Stimulated activated CD4-positive, alpha-beta T cell treated with anti-CD3 and anti-CD28 coated beads, TNF-alpha, amount 100 ng/mL, for 48 hours (primary cell): ENCODE data around the gene CMKLR1.

Experiments used
- DNase-seq, 3 donors: peaks; one replicate each; pipeline ENCODE4 v3.0.0-alpha.2; 2020; ENCODE audit warnings: low read depth in 3 of 3

CMKLR1 gene

DNA sequence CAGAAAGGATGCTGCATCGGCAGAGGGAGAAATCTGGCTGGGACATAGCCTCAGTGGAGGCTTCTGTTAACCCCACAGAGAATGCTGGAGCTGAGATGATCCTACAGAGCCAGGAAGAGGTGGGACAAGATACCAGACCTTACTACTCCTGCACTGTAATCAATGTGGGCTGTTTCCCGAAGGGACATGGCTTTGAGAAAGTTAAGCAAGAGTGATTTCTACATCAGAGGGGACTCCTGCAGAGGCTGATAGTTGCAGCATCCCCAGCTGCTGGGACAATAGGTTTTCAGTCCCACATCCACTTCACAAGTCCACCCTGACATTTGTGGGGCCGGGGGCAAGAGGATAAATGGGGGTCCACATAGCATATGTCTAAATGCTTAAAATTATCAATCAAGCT is 22.5 kb upstream of the CMKLR1 start:
- no peak for DNase-seq

DNA sequence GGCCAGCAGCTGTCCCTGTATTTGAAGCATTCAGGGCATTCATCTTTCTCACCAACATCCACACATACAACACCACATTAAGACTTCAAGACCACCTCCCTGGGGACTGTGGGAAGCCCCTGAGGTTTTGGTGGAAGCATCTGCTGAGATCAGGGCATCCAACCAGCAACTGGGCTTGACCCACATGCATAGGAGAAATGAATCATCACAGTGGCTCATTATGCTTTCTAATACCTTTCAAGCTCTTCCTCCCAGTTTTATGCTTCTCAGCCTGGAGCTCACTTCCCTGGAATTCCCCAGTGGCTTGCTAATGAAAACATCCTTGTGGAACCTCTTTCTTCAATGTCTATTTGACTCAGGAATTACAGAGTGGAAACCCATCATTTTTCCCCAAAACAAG is 21.4 kb upstream of the CMKLR1 start:
- no peak for DNase-seq

DNA sequence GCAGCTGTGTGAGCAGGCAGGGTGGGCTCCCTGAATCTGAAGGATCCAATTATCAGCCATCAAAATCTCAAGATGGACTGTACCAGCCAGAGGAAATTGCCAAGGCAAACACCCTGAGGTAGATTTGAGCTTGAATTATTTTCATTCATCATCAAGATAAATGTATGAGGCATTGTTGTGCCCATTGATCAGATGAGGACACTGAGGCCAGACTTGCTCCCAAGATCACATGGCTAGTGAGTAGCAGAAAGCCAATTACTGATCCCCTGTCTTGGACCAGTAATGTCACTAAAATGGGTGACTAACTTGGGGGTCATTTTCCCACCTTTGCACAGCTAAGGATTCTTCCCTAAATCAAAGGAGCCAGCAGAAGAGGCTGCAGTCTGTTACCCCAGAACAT is 20.9 kb upstream of the CMKLR1 start:
- no peak for DNase-seq

DNA sequence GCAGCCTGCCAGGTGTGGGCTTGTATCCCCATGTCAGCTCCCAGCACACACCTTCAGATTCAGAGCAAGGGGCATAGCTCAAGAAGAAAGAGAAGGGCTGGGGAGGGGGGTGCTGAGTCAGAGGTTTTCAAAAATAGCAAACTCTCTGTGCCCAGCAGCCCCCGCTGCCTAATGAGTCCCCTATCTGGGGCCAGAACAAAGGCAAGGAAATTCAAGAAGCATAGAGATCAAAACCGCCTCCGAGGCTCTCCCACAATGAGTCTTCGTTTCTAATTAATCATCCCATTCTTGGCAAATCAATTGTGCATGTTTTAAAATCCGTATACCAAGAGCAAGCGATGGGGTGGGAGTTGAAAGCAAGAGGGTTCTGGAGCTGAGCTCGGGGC is 19.5 kb upstream of the CMKLR1 start:
- no peak for DNase-seq

DNA sequence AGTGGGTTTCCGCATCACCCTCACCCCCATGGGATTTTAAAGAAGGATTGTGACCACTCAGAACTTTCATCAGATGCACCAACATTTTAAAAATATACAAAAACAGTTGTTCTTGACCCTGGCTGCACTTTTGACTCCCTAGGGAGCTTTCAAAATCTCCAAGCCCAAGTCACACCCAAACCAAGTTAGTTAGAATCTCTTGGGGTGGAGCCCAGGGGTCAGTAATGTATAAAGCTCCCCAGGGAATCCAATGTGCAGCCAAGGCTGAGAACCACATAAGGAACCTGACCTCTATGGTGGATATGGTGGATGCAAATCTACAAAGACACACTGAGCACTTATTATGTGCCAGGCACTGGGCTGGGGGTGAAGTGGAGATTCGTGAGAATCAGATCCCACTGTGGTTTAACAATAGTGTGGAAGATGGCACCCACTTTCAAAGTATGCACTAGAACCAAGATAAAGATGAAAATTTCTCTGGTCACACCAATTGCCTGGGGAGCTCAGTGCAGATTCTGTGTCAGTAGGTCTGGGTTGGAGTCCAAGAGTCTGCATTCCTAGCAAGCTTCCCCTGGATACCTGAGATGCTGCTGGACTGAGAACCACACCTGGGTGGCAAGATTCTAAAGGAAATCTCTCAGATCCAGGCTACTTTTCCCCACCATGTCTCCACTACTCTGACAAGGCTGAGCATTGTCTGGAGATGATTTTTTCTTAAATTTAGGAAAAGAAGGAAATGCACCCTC is 18.9 kb upstream of the CMKLR1 start:
- no peak for DNase-seq

DNA sequence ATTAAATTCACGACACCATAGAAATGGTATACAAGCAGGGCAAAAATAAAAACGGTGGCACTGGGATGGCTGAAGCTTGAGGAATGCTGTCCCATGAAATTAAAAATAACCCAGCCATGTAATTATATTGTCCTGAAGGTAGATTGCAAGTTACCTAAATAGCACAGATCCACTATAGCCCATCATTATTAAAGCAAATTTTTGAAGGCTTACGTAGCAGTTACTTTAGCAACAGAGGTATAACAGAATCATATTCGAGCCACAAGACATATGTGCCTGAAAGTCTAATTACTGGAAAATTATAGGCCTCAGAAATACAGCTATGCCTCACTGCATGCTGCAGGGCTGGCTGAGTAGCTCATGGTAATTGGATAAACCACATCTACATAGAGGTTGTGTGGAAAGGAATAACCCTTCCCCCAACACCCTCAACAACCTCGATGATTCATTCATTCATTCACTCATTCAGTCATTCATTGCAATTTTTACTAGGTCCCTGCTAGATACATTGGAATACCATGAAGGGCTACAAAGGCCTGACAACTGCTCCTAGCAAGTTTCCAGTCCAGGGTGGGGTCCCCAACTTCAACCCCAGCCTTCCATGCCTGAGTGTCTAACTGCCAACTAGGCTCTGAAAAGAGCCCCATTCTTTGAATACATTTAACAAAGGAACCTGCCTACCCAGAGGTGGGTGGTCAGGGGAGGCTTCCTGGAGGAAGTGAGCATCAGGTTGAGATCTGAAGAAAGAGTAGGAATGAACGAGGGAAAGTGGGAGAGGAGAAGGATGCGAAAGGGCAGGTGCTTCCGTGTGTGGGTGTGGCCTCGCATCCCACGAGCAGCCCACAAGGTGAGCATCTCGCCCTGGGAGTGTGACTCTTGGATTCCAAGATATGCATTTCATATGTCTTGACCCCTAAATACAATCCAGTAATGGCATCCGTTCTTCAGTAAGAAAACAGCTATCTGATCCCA is 18.0 kb upstream of the CMKLR1 start:
- DNase-seq = no peak

DNA sequence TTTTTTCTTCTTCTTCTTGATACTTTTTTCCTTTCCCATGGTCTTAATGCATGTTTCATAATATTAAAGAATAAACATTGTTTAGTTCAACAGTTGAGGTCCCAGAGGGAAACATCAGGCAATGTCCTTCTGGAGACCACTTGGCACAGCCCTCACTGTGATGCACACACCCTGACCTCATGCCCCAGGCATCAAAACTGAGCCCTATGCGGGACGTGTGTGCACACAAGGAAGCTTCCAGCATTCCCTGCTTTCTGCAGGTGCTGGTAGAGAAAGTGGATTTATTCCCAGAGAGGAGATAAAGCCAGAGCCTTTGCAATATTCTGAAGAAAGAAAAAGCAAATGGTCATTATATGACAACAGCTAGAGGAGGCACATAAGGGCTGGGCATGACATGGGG is 16.0 kb upstream of the CMKLR1 start:
- no peak for DNase-seq

DNA sequence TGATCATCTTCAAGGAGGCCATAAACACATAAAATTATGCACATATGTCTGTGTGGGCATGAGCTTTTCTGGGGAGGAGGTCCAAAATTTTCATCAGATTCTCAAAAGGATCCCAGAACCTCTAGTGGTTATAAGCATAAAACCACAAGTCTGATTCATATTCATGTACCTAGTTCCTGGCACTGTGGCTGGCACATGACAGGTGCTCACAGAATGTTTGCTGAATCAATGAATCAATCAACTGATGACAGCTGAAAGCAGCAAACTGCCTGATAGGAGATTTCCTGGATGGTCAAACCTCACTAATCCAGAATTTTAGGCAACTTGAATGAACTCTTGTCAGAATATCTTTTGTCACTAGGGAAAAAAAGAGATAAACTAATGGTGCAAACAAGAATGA is 13.5 kb upstream of the CMKLR1 start:
- DNase-seq = no peak

DNA sequence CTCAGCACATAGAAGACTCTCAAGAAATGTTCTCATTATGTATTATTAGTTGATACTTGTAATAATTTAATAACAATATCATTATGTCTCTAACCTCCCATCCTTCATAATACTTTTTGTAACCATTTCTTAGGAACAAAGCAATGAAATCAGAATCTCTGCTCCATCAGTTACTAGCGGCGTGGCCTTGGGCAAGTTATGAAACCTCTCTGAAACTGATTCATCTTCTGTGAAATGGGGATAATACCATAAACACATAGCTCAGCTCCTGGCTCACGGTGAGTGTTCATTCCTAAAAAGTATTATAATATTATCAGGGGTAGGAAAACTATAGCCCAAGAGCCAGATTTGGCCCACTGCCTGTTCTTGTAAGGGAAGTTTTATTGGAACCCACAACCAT is 11.4 kb upstream of the CMKLR1 start:
- no peak for DNase-seq

DNA sequence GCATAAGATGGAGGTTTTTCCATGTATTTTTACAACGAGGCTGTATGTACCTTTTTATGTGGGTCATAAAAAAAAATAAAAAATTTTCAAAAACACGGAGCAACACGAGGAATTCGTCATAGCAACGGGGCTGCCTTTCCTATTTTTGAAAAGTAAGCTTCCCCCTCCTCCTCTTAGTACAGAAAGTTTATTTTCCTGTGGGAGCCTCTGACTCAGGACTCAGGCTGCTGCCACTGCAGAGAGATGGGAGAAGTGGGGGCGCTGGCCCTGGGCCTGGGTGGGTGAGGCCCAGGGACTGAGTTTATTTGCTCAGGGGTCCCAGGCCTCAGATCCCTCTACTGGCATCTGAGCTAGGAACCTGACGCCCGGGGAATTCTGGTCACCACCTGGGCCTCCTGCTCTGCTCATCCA is 10.2 kb upstream of the CMKLR1 start:
- no peak for DNase-seq

DNA sequence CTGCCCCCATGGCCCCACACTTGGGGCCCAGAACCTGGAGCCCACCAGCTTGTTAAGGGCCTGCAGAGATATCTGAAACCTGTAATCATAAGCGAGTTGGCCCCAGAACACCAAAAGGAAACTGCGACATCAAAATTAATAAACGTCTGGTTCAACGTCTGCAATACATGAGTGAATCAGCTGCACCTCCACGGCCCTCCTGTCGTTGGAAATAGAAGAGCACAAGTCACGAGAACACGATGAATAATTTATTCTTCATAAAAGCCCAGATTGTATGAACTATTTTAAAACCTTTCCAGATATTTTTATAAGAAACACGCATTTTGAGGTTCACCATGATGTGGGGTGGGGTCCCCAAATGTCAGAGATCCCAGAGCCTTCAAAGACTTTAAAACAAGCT is 9.7 kb upstream of the CMKLR1 start:
- DNase-seq = no peak

DNA sequence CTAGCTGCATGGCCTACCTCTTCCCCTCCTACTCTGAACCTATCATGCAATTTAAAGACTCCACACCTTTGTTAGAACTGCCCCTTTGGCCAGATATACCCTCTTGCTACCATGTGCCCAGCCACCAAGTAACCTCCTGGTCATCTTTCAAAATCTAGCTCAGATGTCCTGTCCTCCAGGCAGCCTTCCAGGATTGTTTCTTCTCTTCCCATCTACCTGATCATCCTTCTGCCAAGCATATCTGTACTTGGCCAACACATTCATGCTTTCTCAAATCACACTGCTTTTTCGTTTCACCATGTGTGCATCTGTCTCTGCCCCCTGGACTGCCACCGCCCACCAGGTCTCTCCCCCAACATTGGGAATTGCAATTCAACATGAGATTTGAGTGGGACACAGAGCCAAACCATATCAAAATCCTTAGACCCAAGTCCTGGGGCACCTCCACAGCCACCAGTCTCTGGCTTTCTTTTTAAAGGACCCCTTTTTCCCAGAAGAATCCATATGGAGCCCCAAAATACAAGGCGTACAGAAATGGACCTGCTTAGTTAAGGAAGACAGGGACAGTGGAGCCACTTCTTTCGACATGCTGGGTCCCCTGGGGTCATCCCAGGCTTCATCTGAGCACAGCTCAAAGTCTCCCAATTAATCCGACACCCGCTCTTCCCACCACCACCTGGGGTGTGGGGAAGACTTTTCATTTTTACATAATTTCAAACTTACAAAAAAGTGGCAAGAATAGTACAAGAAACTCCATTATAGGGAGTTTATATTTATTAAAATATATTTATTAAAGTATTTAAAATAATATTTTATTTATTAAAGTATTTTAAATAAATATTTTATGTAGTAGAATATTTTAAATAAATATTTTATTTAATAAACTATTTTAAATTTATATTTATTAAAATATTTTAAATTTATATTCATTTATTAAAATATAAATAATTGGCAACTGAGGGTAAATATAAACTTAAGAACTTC is 7.9 kb upstream of the CMKLR1 start:
- no peak for DNase-seq

DNA sequence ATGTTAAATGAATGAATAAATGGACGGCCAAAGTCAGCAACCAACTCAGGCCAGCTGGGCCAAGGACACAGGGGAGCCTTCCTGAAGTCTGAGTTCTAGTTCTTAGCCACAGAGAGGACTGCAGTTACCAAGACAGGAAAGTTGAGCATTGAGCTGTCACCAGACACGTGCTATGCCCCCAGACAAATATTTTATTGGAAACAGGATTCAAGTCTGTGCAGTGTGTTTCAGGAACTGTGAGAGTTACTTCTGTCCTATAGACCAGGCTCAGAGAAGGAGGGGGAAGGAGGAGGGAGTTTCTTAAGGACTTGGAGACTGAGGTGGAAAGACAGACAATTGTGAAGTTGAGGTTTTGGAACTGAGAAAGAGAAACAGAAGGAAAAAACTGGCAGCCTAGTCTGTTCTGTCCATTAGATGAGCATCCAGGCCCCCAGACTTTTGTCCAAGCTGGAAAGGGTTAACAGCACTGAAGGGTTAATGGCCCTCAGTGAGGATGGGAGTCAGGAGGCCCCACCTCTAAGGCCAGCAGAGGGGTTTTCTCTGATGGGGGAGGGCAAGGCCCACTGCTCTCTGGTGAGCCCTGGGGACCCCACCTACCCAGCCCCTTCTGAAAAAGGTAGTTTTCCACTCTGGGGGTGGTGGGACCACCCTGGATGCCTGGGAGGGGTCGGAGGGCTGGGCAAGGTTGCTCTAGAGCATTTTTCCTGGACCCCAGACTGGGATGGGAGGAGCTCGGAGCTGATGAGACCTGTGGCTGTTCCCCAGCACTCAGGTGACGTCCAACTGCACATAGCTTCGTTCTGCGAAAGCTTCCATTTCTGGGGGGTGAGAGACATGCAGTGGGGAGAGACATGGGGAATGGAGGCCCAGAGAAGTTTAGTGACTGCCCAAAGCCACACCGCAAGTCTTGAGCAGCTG is 6.9 kb upstream of the CMKLR1 start:
- DNase-seq = no peak

DNA sequence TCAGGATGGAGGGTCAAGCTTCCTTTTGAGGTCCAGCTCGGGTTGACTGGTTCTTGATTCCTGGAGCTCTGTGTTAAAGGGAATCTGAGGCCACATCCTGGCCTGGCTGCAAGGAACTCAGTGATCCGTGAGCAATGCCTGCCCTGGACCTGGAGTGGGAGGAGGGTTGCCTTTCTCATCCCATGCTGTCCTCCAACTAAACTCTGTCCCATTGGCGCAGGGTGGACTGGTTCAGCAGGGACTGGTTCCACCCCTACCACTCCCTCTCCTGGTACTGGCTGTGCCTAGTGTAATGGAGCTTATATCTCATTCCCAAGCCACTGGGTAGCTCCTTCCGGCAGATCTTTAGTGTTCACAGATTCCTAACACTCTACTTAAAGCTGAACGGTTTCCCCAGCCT is 3.9 kb upstream of the CMKLR1 start:
- DNase-seq = no peak

DNA sequence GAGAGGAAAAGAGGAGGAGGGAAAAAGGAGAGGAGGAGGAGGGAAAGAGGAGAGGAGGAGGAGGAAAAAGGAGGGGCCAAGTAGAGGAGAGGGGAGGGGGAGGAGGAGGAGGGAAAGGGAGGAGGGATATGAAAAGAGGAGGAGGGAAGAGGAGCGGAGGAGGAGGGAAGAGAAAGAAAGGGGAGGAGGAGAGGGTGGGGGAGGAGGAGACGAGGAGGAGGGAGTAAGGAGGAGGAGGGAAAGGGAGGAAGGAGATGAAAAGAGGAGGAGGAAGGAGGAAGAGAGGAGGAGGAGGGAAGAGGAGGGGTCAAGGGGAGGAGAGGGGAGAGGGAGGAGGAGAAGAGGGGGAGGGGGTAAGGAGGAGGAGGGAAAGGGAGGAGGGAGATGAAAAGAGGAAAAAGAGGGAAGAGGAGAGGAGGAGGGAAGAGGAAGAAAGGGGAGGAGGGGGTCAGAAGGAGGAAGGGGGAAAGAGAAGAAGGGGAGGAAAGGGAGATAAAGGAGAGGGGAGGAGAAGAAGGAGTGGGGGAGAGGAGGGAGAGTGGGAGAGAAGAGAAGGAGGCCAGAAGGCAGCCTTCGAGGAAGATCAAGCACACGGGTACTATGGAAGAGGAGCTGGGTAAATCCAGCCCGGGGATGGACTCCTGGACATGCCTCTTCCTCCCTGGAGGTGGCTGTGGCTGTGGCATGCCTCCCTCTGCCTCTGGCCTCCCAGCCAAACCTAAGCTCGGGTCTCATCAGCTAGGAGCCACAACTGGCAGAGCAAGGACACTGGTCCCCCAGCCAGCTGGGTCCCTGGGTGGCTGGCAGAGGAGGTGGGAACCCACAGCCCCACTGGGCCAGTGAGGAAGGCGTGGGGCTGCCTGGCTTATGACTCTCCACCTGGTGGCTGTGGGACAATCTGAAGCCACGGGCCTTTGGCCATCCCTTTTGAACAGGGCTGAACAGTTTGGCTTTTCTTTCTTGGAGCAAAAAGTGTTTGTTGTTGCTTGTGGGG is 3.0 kb upstream of the CMKLR1 start:
- DNase-seq = no peak

DNA sequence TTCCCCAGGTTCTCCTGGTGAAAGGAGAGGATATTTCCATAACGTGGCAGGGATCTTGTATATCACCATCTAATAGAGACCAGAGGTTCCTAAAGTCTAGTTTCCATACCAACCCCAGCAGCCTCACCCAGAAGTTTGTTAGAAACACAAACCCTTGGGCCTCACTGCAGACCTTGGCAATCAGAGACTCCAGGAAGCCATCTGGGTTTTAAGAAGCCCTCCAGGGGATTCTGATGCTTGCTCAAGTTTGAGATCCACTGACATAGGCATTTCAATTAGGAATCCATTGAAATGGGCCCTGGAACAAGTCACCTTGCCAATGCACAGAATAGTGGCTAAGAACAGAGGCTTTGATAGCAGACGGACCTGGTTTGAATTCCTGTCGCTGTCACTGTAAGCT is 2.2 kb upstream of the CMKLR1 start:
- DNase-seq = no peak

DNA sequence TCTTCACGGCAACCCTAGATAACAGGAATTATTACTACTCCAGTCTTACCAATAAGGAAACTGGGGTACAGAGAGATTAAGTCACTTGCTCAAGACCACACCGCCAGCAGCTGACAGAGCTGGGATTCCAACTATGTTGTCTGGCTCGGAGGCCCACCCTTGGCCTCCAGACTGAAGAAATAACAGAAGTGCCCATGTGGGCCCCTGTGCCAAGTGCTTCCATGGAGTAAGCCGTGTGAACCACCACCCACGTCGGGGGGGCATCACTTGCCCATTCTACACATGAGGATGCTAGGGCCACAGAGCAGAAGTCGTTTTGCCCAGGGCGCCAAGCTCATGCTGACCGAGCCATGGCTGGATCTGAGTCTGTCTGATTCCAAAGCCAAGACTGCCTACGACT is 926 bp upstream of the CMKLR1 start:
- no peak for DNase-seq

DNA sequence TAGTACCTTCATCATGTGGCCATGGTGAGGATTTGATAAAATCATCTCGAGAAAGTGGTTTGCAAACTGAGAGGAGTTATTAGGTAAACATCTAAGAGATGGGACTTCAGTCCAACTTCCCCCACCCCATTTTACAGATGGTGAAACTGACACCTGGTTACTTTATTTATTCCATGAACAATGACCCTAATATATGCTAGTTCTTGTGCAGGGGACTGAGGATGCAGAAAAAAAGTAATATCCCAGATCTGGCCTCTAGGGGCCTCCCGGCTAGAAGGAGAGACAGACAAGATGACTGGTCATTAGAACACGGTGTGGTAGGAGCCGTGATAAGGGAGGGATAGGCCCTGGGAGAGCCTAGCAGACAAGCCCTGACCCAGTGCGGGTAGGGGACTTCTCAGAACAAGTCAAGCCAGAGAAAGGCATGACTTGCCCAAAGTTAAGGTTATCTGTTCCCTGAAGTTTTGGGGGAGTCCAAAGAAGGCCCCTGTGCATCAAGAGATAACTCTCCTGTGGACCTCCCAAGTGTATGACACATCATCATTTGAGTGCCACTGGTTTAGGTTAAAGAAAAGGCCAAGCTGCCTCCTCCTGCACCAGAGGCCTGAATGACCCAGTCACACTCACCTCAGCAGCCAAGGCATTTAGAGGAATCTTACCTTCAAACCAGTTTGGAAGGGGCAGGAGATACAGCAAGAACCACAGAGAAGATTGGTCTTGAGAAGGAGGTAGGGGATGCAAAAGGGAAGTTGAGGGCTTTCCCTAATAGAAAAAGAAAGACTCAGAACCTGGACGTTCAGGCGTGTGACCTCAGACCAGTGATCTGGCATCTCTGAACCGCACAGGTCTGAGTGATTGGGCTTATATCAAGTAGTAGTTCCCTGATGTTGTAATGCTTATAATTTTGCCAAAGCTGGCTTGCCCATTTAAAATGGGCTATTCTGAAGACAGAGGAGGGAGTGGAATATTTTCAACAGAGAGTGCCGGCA is 1.6 kb downstream of the CMKLR1 start:
- no peak for DNase-seq
